CD14-positive monocyte (primary cell): ENCODE data around the gene COL13A1. TPM values are rescaled to one million over a fixed set of nuclear protein-coding genes. Genes with fewer than 3 reads are reported as not detected.
A peak's percentile ranks its signal among the peaks of the same experiment; 100 is the strongest.

Source experiments
- DNase-seq, 3 donors: peaks; one replicate each; pipeline ENCODE4 v3.0.0-alpha.2; 2011 to 2022
- H2AFZ ChIP-seq: 2 replicates; pipeline ENCODE4 v1.6.0; 2012; ENCODE audit warnings: mild to moderate bottlenecking, low read depth, low read length, inconsistent platforms; ENCODE audit not compliant: insufficient read depth, poor library complexity, severe bottlenecking
- H3K27ac ChIP-seq, 2 donors: 1 replicate in 1 of 2; 2 replicates in 1 of 2; pipeline ENCODE4 v1.5.1; 2012 to 2013; ENCODE audit warnings: low read length in 2 of 2, control low read depth in 1 of 2, inconsistent platforms in 1 of 2, low read depth in 1 of 2, mild to moderate bottlenecking in 1 of 2
- H3K27me3 ChIP-seq, 2 donors: one replicate each; pipeline versions ENCODE4 v1.6.0 to v1.6.1; 2011 to 2013; ENCODE audit warnings: low read length in 2 of 2; ENCODE audit not compliant: control insufficient read depth in 2 of 2, insufficient read depth in 2 of 2
- H3K36me3 ChIP-seq, 2 donors: replicated peaks in 1 of 2; 1 replicate in 1 of 2; 2 replicates in 1 of 2; pipeline versions ENCODE4 v1.5.1 to v1.6.1; 2012 to 2013; ENCODE audit warnings: low read length in 2 of 2, control low read depth in 1 of 2, inconsistent platforms in 1 of 2, mild to moderate bottlenecking in 1 of 2; ENCODE audit not compliant: insufficient read depth in 2 of 2, control insufficient read depth in 1 of 2
- H3K4me1 ChIP-seq, 2 donors: 1 replicate in 1 of 2; 2 replicates in 1 of 2; pipeline versions ENCODE4 v1.5.1 to v1.6.1; 2012 to 2013; ENCODE audit warnings: low read length in 2 of 2, control low read depth in 1 of 2, inconsistent platforms in 1 of 2, mild to moderate bottlenecking in 1 of 2, moderate library complexity in 1 of 2; ENCODE audit not compliant: insufficient read depth in 2 of 2, control insufficient read depth in 1 of 2
- H3K4me2 ChIP-seq: replicated peaks from 2 replicates; pipeline ENCODE3; 2012; ENCODE audit warnings: low read length, moderate library complexity, mild to moderate bottlenecking; ENCODE audit not compliant: poor library complexity, severe bottlenecking; ENCODE audit errors: extremely low read depth
- H3K4me3 ChIP-seq, 3 experiments: fragments of 200-600 bp in 1 of 3; sonication (generic) in 1 of 3; replicated peaks in 1 of 3; 1 replicate in 2 of 3; 2 replicates in 1 of 3; pipeline ENCODE4 v1.5.1; 2011 to 2013; ENCODE audit warnings: low read length in 3 of 3, mild to moderate bottlenecking in 3 of 3, control low read depth in 2 of 3, low read depth in 2 of 3, inconsistent platforms in 1 of 3, moderate library complexity in 1 of 3
- H3K79me2 ChIP-seq: 2 replicates; pipeline ENCODE4 v1.6.0; 2012; ENCODE audit warnings: mild to moderate bottlenecking, control low read depth, inconsistent platforms, low read length, moderate library complexity; ENCODE audit not compliant: insufficient read depth
- H3K9ac ChIP-seq: 2 replicates; pipeline ENCODE4 v1.6.0; 2017; ENCODE audit warnings: low read length, mild to moderate bottlenecking; ENCODE audit not compliant: insufficient read depth, poor library complexity, severe bottlenecking
- H3K9me3 ChIP-seq, 2 donors: replicated peaks in 1 of 2; 1 replicate in 1 of 2; 2 replicates in 1 of 2; pipeline versions ENCODE4 v1.5.1 to v1.6.1; 2012 to 2013; ENCODE audit warnings: low read length in 2 of 2, control low read depth in 1 of 2; ENCODE audit not compliant: control insufficient read depth in 1 of 2, insufficient read depth in 1 of 2
- H4K20me1 ChIP-seq: 2 replicates; pipeline ENCODE4 v1.6.0; 2012; ENCODE audit warnings: mild to moderate bottlenecking, low read length, control low read depth, moderate library complexity; ENCODE audit not compliant: insufficient read depth
- H3K27ac Mint-ChIP-seq, 7 donors: one replicate each; pipeline ENCODE4 v1.8.0; 2020; ENCODE audit warnings: mild to moderate bottlenecking in 7 of 7, mixed read lengths in 7 of 7, moderate library complexity in 6 of 7, inconsistent platforms in 2 of 7
- H3K27me3 Mint-ChIP-seq, 3 donors: one replicate each; pipeline ENCODE4 v1.8.0; 2021 to 2022; ENCODE audit warnings: low read depth in 3 of 3, mild to moderate bottlenecking in 3 of 3, mixed read lengths in 3 of 3, moderate library complexity in 3 of 3, inconsistent platforms in 1 of 3
- H3K36me3 Mint-ChIP-seq, 2 donors: one replicate each; pipeline ENCODE4 v1.8.0; 2020; ENCODE audit warnings: mixed read lengths in 2 of 2, inconsistent platforms in 1 of 2, mild to moderate bottlenecking in 1 of 2
- H3K4me1 Mint-ChIP-seq: one replicate; pipeline ENCODE4 v1.8.0; 2020; ENCODE audit warnings: mild to moderate bottlenecking, mixed read lengths
- H3K4me3 Mint-ChIP-seq, 2 donors: one replicate each; pipeline ENCODE4 v1.8.0; 2020; ENCODE audit warnings: mild to moderate bottlenecking in 2 of 2, mixed read lengths in 2 of 2, moderate library complexity in 1 of 2
- H3K9me3 Mint-ChIP-seq, 7 donors: one replicate each; pipeline ENCODE4 v1.8.0; 2020 to 2022; ENCODE audit warnings: mixed read lengths in 7 of 7, mild to moderate bottlenecking in 6 of 7, moderate library complexity in 6 of 7, inconsistent platforms in 2 of 7
- WGBS: methylation state at CpG from one replicate; pipeline ENCODE4 v1.1.5; 2013; ENCODE audit warnings: missing lambda C conversion rate; ENCODE audit not compliant: insufficient coverage; 5-methylcytosine and 5-hydroxymethylcytosine counted together
- intact Hi-C, 2 donors: fragments of 100-400 bp; cut with micrococcal nuclease; formaldehyde crosslinking; loops; one replicate each; pipeline versions ENCODE4 v1.15.0 to v1.15.1; 2023
- polyA plus RNA-seq, 3 donors: library from polyadenylated mRNA; depleted of rRNA in 1 of 3; unstranded in 2 of 3; stranded (reverse) in 1 of 3; fragments of 300-500 nt in 2 of 3; fragments of >200 nt in 1 of 3; fragmentation: Illumina TruSeq in 2 of 3; gene quantifications; 1 replicate in 2 of 3; 2 replicates in 1 of 3; pipeline ENCODE4 v1.2.3, GENCODE V29; 2012 to 2021
- TF ChIP-seq, protein P1 (sequence below): fragments of 200-600 bp; IDR thresholded peaks from one replicate; pipeline ENCODE4 v1.8.0; 2022; ENCODE audit warnings: antibody characterized with exemption, mild to moderate bottlenecking

Gene COL13A1
- polyA plus RNA-seq, 3 donors = not detected

DNA sequence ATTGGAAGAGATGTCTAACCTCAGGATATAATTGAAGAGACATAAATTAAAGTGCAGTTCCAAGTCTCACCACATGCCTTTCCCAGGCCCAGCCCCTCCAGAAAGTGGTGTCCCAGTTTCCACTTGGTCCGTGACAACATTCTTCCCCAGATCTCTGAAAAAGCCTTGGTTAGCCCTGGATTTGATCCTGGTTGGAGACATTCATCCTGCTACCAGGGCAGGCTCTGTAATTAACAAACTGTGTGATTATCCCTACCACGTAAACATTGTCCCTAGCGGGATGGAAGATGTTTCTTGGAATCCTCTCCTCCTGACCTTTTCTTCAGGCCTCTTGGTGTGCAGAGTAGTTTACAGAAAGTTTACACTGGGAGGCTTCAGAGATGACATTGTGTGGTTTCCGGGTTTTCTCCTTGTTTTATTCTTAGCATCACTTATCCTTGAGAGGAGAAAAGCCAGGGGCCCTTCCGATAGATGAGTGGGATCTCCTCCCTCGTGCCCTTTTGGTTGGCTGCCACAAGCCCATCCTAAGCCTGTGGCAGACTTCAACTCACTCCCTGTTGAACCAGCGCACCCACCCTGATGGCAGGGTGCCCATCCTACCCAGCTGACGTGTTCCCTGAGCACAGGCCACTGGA lies 83.8 kb downstream of the COL13A1 start:
- WGBS = 89% methylated on average over 6 of the region's 8 CpGs
- TF ChIP-seq, protein P1, sequence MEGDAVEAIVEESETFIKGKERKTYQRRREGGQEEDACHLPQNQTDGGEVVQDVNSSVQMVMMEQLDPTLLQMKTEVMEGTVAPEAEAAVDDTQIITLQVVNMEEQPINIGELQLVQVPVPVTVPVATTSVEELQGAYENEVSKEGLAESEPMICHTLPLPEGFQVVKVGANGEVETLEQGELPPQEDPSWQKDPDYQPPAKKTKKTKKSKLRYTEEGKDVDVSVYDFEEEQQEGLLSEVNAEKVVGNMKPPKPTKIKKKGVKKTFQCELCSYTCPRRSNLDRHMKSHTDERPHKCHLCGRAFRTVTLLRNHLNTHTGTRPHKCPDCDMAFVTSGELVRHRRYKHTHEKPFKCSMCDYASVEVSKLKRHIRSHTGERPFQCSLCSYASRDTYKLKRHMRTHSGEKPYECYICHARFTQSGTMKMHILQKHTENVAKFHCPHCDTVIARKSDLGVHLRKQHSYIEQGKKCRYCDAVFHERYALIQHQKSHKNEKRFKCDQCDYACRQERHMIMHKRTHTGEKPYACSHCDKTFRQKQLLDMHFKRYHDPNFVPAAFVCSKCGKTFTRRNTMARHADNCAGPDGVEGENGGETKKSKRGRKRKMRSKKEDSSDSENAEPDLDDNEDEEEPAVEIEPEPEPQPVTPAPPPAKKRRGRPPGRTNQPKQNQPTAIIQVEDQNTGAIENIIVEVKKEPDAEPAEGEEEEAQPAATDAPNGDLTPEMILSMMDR = peak; percentile 47
- no peak overlapping the region for H2AFZ ChIP-seq
- Mint-ChIP-seq H3K27me3 (peaks cover 6 to 10% (median 8%) of the 10 kb centered on the region in 3 donors), H3K36me3 (no peaks in the 10 kb centered on the region), H3K4me1 (no peaks in the 10 kb centered on the region), H3K27ac (peak overlapping the region in 1 of 7 donors; percentile 74), H3K4me3 (no peak overlapping the region), H3K9me3 (peaks cover 0 to 1% (median 0%) of the 10 kb centered on the region in 7 donors)
- no peak overlapping the region for H3K4me3 ChIP-seq
- H3K4me1 ChIP-seq = no peaks in the 10 kb centered on the region
- H3K36me3 ChIP-seq = no peaks in the 10 kb centered on the region
- no peaks in the 10 kb centered on the region for H3K79me2 ChIP-seq
- H3K9me3 ChIP-seq = no peaks in the 10 kb centered on the region
- DNase-seq = no peak
- no peaks in the 10 kb centered on the region for H3K27me3 ChIP-seq
- no peak overlapping the region for H3K9ac ChIP-seq
- no peak overlapping the region for H3K4me2 ChIP-seq
- no peak overlapping the region for H3K27ac ChIP-seq
- intact Hi-C loops = no loop called here
- H4K20me1 ChIP-seq = no peaks in the 10 kb centered on the region

DNA sequence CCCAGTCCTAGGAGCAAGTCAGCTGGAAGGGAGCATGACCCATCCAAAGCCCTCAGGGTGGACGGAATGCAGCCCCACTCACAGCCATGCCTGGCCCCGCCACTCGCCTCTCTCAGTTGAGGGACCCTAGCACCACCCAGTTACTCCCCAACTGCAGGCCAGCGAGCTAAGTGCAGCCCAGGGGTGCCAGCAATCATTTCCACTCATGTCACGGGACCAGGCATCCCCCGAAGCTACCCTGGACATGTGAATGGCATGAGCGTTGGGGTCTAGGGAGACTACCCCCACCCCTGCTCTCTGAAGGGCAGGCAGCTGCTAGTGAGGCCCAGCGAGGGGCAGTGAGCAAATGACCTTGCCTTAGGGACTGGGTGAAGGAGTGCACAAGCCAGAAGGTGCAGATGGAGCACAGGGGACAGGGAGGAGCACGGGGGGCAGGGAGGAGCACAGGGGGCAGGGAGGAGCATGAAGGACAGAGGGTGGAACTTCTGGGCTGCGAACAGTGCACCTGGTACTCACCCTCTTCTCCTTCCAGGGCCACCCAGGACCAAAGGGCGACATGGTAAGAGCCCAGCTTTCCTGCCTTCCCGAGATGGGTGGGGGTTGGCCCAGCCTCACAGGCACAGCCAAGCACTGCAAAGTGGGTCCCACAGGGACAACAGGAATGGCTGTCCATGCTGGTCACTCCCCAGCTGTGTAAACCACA lies 87.3 kb downstream of the COL13A1 start:
- Histone ChIP-seq H3K9ac (no peak overlapping the region), H3K36me3 (no peaks in the 10 kb centered on the region), H3K79me2 (no peaks in the 10 kb centered on the region), H3K27me3 (no peaks in the 10 kb centered on the region), H3K4me3 (no peak overlapping the region), H3K9me3 (no peaks in the 10 kb centered on the region), H3K27ac (no peak overlapping the region), H3K4me2 (no peak overlapping the region), H2AFZ (no peak overlapping the region), H3K4me1 (no peaks in the 10 kb centered on the region), H4K20me1 (no peaks in the 10 kb centered on the region)
- TF ChIP-seq, protein P1 = no peak
- Mint-ChIP-seq H3K36me3 (no peaks in the 10 kb centered on the region), H3K4me3 (no peak overlapping the region), H3K27ac (no peak overlapping the region), H3K9me3 (no peaks in the 10 kb centered on the region), H3K27me3 (peaks cover 6 to 10% (median 6%) of the 10 kb centered on the region in 3 donors), H3K4me1 (no peaks in the 10 kb centered on the region)
- no peak for DNase-seq
- WGBS = 94% methylated on average over 10 of the region's 12 CpGs
- intact Hi-C loops = no loop called here
